H1 (cell line): ENCODE measurements around the gene NEK9. TPM values are rescaled to one million over a fixed set of nuclear protein-coding genes. Genes with fewer than 3 reads are reported as not detected.

ENCODE experiments used
- CTCF ChIA-PET: fragments of 300-600 bp; sonication (Branson Sonifier 250); formaldehyde crosslinking; loops from one replicate; lab custom pipeline; 2021; ENCODE audit not compliant: partially characterized antibody; lab: Charles Lee
- POLR2A ChIA-PET: fragments of 300-600 bp; sonication (Branson Sonifier 250); formaldehyde crosslinking; loops from one replicate; lab custom pipeline; 2021; ENCODE audit warnings: inconsistent platforms; ENCODE audit not compliant: partially characterized antibody; lab: Charles Lee
- DNase-seq, 2 experiments: peaks; one replicate each; pipeline versions ENCODE4 v3.0.0 to v3.0.0-alpha.2; 2010 to 2022; ENCODE audit warnings: low spot score in 2 of 2, low read depth in 1 of 2, mixed read lengths in 1 of 2
- FAIRE-seq: peaks from 2 replicates; lab custom pipeline; 2011; peaks lifted over from hg19 to GRCh38; lab: Jason Lieb, UNC
- H2AFZ ChIP-seq: 2 replicates; pipeline ENCODE4 v1.8.1; 2012; ENCODE audit warnings: low read length, inconsistent platforms
- H2AK5ac ChIP-seq: 2 replicates; pipeline ENCODE4 v1.6.1; 2013; ENCODE audit warnings: low read depth, low read length
- H2BK120ac ChIP-seq: replicated peaks from 2 replicates; pipeline ENCODE3; 2013; ENCODE audit warnings: low read depth, low read length, inconsistent platforms
- H2BK12ac ChIP-seq: 2 replicates; pipeline ENCODE4 v1.6.1; 2013; ENCODE audit warnings: low read depth, low read length
- H2BK15ac ChIP-seq: 2 replicates; pipeline ENCODE4 v1.6.1; 2013; ENCODE audit warnings: low read length
- H2BK20ac ChIP-seq: 2 replicates; pipeline ENCODE4 v1.6.1; 2013; ENCODE audit warnings: low read length
- H2BK5ac ChIP-seq: 2 replicates; pipeline ENCODE4 v1.6.1; 2013; ENCODE audit warnings: low read depth, low read length
- H3K14ac ChIP-seq: 2 replicates; pipeline ENCODE4 v1.6.1; 2013; ENCODE audit warnings: inconsistent platforms; ENCODE audit not compliant: insufficient read length
- H3K18ac ChIP-seq: 2 replicates; pipeline ENCODE4 v1.6.1; 2013; ENCODE audit warnings: low read length; ENCODE audit errors: extremely low read depth
- H3K23ac ChIP-seq: 2 replicates; pipeline ENCODE4 v1.6.1; 2013; ENCODE audit warnings: inconsistent platforms; ENCODE audit not compliant: insufficient read length
- H3K23me2 ChIP-seq: 2 replicates; pipeline ENCODE4 v1.6.1; 2013; ENCODE audit warnings: low read depth, low read length
- H3K27ac ChIP-seq: 2 replicates; pipeline ENCODE4 v1.6.1; 2011; ENCODE audit warnings: low read depth, low read length, inconsistent platforms
- H3K27me3 ChIP-seq, 4 experiments: replicated peaks in 1 of 4; 1 replicate in 1 of 4; 2 replicates in 3 of 4; pipeline versions ENCODE4 v1.6.1 to v1.8.1; 2011 to 2013; ENCODE audit warnings: low read length in 3 of 4, mild to moderate bottlenecking in 3 of 4, inconsistent platforms in 2 of 4, mixed read lengths in 2 of 4, moderate library complexity in 1 of 4; ENCODE audit not compliant: control insufficient read depth in 3 of 4, insufficient read depth in 3 of 4; ENCODE audit errors: extremely low read depth in 1 of 4
- H3K36me3 ChIP-seq, 4 experiments: 2 replicates each; pipeline versions ENCODE4 v1.6.1 to v1.8.1; 2011 to 2013; ENCODE audit warnings: mild to moderate bottlenecking in 4 of 4, low read length in 3 of 4, moderate library complexity in 2 of 4, control low read depth in 1 of 4, inconsistent platforms in 1 of 4; ENCODE audit not compliant: insufficient read depth in 4 of 4, control insufficient read depth in 2 of 4
- H3K4ac ChIP-seq: replicated peaks from 2 replicates; pipeline ENCODE3; 2013; ENCODE audit warnings: low read length, low read depth, mixed read lengths, inconsistent platforms; ENCODE audit not compliant: insufficient read length
- H3K4me1 ChIP-seq, 4 experiments: replicated peaks in 1 of 4; 1 replicate in 1 of 4; 2 replicates in 3 of 4; pipeline versions ENCODE4 v1.6.1 to v1.8.1; 2011 to 2013; ENCODE audit warnings: low read length in 3 of 4, inconsistent platforms in 2 of 4, mixed read lengths in 1 of 4; ENCODE audit not compliant: insufficient read depth in 4 of 4, control insufficient read depth in 3 of 4
- H3K4me2 ChIP-seq, 2 experiments: 2 replicates each; pipeline versions ENCODE4 v1.6.1 to v1.8.1; 2011 to 2013; ENCODE audit warnings: low read depth in 2 of 2, low read length in 2 of 2, control low read depth in 1 of 2, inconsistent platforms in 1 of 2, mild to moderate bottlenecking in 1 of 2; ENCODE audit not compliant: insufficient read depth in 1 of 2
- H3K4me3 ChIP-seq, 4 experiments: fragments of 200-600, 300-600 bp in 1 of 4; sonication (generic), shearing (Covaris generic), sonication (Bioruptor Twin) in 1 of 4; 2 replicates each; pipeline versions ENCODE4 v1.5.1 to v1.8.1; 2011 to 2016; ENCODE audit warnings: low read length in 4 of 4, low read depth in 3 of 4, control low read depth in 2 of 4, inconsistent platforms in 2 of 4, mild to moderate bottlenecking in 2 of 4, mixed read lengths in 1 of 4, moderate library complexity in 1 of 4; ENCODE audit not compliant: insufficient read depth in 2 of 4; ENCODE audit errors: extremely low read depth in 1 of 4
- H3K56ac ChIP-seq: replicated peaks from 2 replicates; pipeline ENCODE3; 2013; ENCODE audit warnings: low read depth, mild to moderate bottlenecking, mixed read lengths, low read length, inconsistent platforms; ENCODE audit not compliant: insufficient read length
- H3K79me1 ChIP-seq: 2 replicates; pipeline ENCODE4 v1.6.1; 2013; ENCODE audit warnings: low read depth, low read length, control low read depth
- H3K79me2 ChIP-seq, 2 experiments: 2 replicates each; pipeline versions ENCODE4 v1.6.1 to v1.8.1; 2012 to 2013; ENCODE audit warnings: low read length in 2 of 2, mild to moderate bottlenecking in 2 of 2, inconsistent platforms in 1 of 2; ENCODE audit not compliant: insufficient read depth in 2 of 2, control insufficient read depth in 1 of 2
- H3K9ac ChIP-seq, 4 experiments: replicated peaks in 1 of 4; 1 replicate in 1 of 4; 2 replicates in 3 of 4; pipeline versions ENCODE4 v1.6.1 to v1.8.1; 2011 to 2013; ENCODE audit warnings: low read depth in 3 of 4, low read length in 3 of 4, control low read depth in 2 of 4, mild to moderate bottlenecking in 2 of 4, moderate library complexity in 2 of 4, inconsistent platforms in 1 of 4; ENCODE audit errors: extremely low read depth in 1 of 4
- H3K9me3 ChIP-seq, 2 experiments: 2 replicates each; pipeline versions ENCODE4 v1.6.1 to v1.8.1; 2012 to 2013; ENCODE audit warnings: mild to moderate bottlenecking in 2 of 2, moderate library complexity in 2 of 2, control low read depth in 1 of 2, inconsistent platforms in 1 of 2, low read depth in 1 of 2, low read length in 1 of 2, mixed read lengths in 1 of 2; ENCODE audit not compliant: insufficient read depth in 2 of 2
- H4K20me1 ChIP-seq, 2 experiments: replicated peaks in 1 of 2; 2 replicates each; pipeline versions ENCODE3 to v1.8.1; 2011 to 2013; ENCODE audit warnings: inconsistent platforms in 2 of 2, low read length in 2 of 2, mild to moderate bottlenecking in 1 of 2; ENCODE audit not compliant: insufficient read depth in 2 of 2, control insufficient read depth in 1 of 2
- H4K5ac ChIP-seq: 2 replicates; pipeline ENCODE4 v1.6.1; 2013; ENCODE audit warnings: low read length, low read depth, mixed read lengths, inconsistent platforms; ENCODE audit not compliant: insufficient read length
- H4K8ac ChIP-seq: 2 replicates; pipeline ENCODE4 v1.8.0; 2013; ENCODE audit warnings: mild to moderate bottlenecking, moderate library complexity, low read length, inconsistent platforms; ENCODE audit not compliant: insufficient read depth; ENCODE audit errors: extremely low read depth
- H4K91ac ChIP-seq: replicated peaks from 2 replicates; pipeline ENCODE3; 2013; ENCODE audit warnings: low read length, mixed read lengths, inconsistent platforms; ENCODE audit not compliant: insufficient read length
- CBX8 ChIP-seq: fragments of 300-800, 300-1000 bp; sonication (generic); IDR thresholded peaks from 2 replicates; pipeline ENCODE4 v1.7.1; 2016; ENCODE audit warnings: low read depth, low read length, borderline replicate concordance
- CTBP2 ChIP-seq: IDR thresholded peaks from 2 replicates; pipeline ENCODE4 v1.7.0; 2011; ENCODE audit warnings: borderline replicate concordance, mild to moderate bottlenecking, moderate library complexity, mixed read lengths, low read length; ENCODE audit not compliant: insufficient read depth, insufficient read length
- GTF2F1 ChIP-seq: IDR thresholded peaks from 2 replicates; pipeline ENCODE4 v1.6.1; 2012; ENCODE audit warnings: low read depth, low read length, improper control_type of control experiment, borderline replicate concordance
- HDAC2 ChIP-seq, 2 experiments: fragments of 300-600 bp in 1 of 2; sonication (generic) in 1 of 2; IDR thresholded peaks; 2 replicates each; pipeline ENCODE4 v1.6.1; 2011 to 2012; ENCODE audit warnings: low read depth in 2 of 2, low read length in 2 of 2, mild to moderate bottlenecking in 2 of 2, moderate library complexity in 2 of 2, borderline replicate concordance in 1 of 2, inconsistent platforms in 1 of 2
- NANOG ChIP-seq: IDR thresholded peaks from 2 replicates; pipeline ENCODE4 v1.6.1; 2011; ENCODE audit warnings: low read length, low read depth, mild to moderate bottlenecking, inconsistent platforms; ENCODE audit not compliant: insufficient read depth, poor library complexity, severe bottlenecking
- POLR2AphosphoS5 ChIP-seq: IDR thresholded peaks from 2 replicates; pipeline ENCODE4 v1.6.1; 2011; ENCODE audit warnings: low read depth, low read length
- RNF2 ChIP-seq: fragments of 200-900, 300-1000 bp; sonication (generic); IDR thresholded peaks from 2 replicates; pipeline ENCODE4 v1.7.1; 2016; ENCODE audit warnings: borderline replicate concordance, low read depth, mild to moderate bottlenecking, antibody characterized with exemption, low read length; ENCODE audit not compliant: poor library complexity, severe bottlenecking; ENCODE audit errors: missing control alignments
- SIRT6 ChIP-seq: IDR thresholded peaks from one replicate; pipeline ENCODE4 v1.7.1; 2012; ENCODE audit warnings: low read length, inconsistent platforms
- TCF12 ChIP-seq: IDR thresholded peaks from 2 replicates; pipeline ENCODE4 v1.6.1; 2011; ENCODE audit warnings: low read depth, mild to moderate bottlenecking, low read length
- WGBS, 2 experiments: shearing (Covaris generic) in 1 of 2; methylation state at CpG; one replicate each; pipeline versions ENCODE4 v1.1.6 to v1.1.7; 2013 to 2015; ENCODE audit warnings: low lambda C conversion rate in 2 of 2, mixed read lengths in 2 of 2, inconsistent platforms in 1 of 2, low coverage in 1 of 2, missing lambda C conversion rate in 1 of 2; ENCODE audit not compliant: insufficient replicate concordance in 2 of 2, insufficient coverage in 1 of 2, insufficient read length in 1 of 2; ENCODE audit errors: extremely low coverage in 1 of 2, missing lambda C conversion rate in 1 of 2; 5-methylcytosine and 5-hydroxymethylcytosine counted together
- polyA plus RNA-seq, 7 experiments: library from polyadenylated mRNA; depleted of rRNA in 3 of 7; stranded (reverse) in 5 of 7; unstranded in 2 of 7; fragments of >200 nt in 5 of 7; fragments of 200-250 nt in 2 of 7; gene quantifications; 1 replicate in 5 of 7; 2 replicates in 1 of 7; 4 replicates in 1 of 7; pipeline versions ENCODE4 v1.2.1 to v1.2.3, GENCODE V29; 2011 to 2013; ENCODE audit warnings: missing spikeins in 2 of 7, mixed read lengths in 2 of 7
- total RNA-seq: library from RNA; stranded (reverse); fragmentation: NEBNext Ultra II Directional; extraction: Animal tissue kit (Norgen Biotek cat#: 25700); gene quantifications from 2 replicates; pipeline ENCODE4 v1.2.1, GENCODE V29; 2021
- TF ChIP-seq, protein P1 (sequence below), 3 experiments: IDR thresholded peaks; 1 replicate in 2 of 3; 2 replicates in 1 of 3; pipeline versions ENCODE4 v1.5.1 to v1.6.1; 2011; ENCODE audit warnings: low read length in 3 of 3, mild to moderate bottlenecking in 3 of 3, inconsistent platforms in 2 of 3, low read depth in 1 of 3, moderate library complexity in 1 of 3; ENCODE audit not compliant: insufficient read depth in 1 of 3; ENCODE audit errors: control extremely low read depth in 1 of 3

The NEK9 gene
- total and polyA plus RNA-seq, 2 of the 8 experiments (the other 6 are each of a cell fraction or from before 2014, with no cell fraction given): 16.0 to 43.6 TPM

DNA sequence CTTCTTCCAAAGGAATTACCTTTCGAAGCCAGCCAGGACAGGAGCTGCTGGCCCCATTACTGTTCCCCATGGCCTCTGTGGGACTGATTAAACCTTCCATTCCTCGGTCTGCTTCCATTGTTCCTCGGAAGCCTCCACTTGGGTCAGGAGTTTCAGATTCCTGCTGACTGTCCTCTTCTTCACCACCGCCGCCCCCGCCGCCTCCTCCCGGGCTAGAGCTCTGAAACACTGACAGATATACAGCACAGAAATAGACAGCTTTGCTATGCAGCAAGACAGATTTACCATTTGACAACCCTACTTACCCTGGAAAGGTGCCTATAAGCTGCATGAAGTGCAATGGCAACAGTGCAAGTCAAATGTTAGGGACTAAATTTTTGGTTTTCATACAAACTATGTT is 35.6 kb downstream of the NEK9 start:
- no peak overlapping the region for H2AFZ ChIP-seq
- no peak overlapping the region for H3K18ac ChIP-seq
- no peak overlapping the region for H3K23ac ChIP-seq
- H3K4me3 ChIP-seq: no peak overlapping the region
- no peak overlapping the region for H3K9ac ChIP-seq
- H2BK15ac ChIP-seq: no peak overlapping the region
- no peak for FAIRE-seq
- H3K27me3 ChIP-seq: no peaks in the 10 kb centered on the region
- no peak overlapping the region for H2BK20ac ChIP-seq
- ChIA-PET POLR2A (no interaction called here), CTCF (interaction anchor here (0.9 to 10.6 kb wide), 5 partner anchors 31 to 182 kb away, joined by 3 to 98 read pairs (median 3); no protein-coding TSS in a partner anchor)
- no peak overlapping the region for H3K27ac ChIP-seq
- H3K4ac ChIP-seq: no peak overlapping the region
- no peak overlapping the region for H2BK12ac ChIP-seq
- WGBS, 2 experiments: 97% methylated on average over 8 of the region's 8 CpGs; no CpG with 5 or more reads in 1 of the 2 experiments
- no peak overlapping the region for H3K4me2 ChIP-seq
- no peak overlapping the region for H3K56ac ChIP-seq
- H2BK120ac ChIP-seq: no peak overlapping the region
- no peaks in the 10 kb centered on the region for H3K9me3 ChIP-seq
- H3K14ac ChIP-seq: no peak overlapping the region
- no peak overlapping the region for H2BK5ac ChIP-seq
- no peaks in the 10 kb centered on the region for H4K20me1 ChIP-seq
- no peak overlapping the region for H4K91ac ChIP-seq
- no peak overlapping the region for H4K8ac ChIP-seq
- no peaks in the 10 kb centered on the region for H3K23me2 ChIP-seq
- H3K79me2 ChIP-seq: no peaks in the 10 kb centered on the region
- H4K5ac ChIP-seq: no peak overlapping the region
- DNase-seq: no peak
- H3K79me1 ChIP-seq: no peaks in the 10 kb centered on the region
- peaks cover 4 to 50% (median 27%) of the 10 kb centered on the region in 4 experiments for H3K36me3 ChIP-seq
- H2AK5ac ChIP-seq: no peak overlapping the region
- H3K4me1 ChIP-seq: no peaks in the 10 kb centered on the region; a peak in 2 of 7 replicates
- TF ChIP-seq TCF12 (no peak), SIRT6 (no peak), CTBP2 (no peak), RNF2 (no peak), HDAC2 (IDR thresholded peaks at IDR 0.05; ENCODE audit: borderline replicate concordance in 1 of 2, low read depth in 2 of 2, low read length in 2 of 2) (no peak), POLR2AphosphoS5 (no peak), NANOG (no peak), GTF2F1 (no peak), CBX8 (no peak)
- TF ChIP-seq, protein P1, sequence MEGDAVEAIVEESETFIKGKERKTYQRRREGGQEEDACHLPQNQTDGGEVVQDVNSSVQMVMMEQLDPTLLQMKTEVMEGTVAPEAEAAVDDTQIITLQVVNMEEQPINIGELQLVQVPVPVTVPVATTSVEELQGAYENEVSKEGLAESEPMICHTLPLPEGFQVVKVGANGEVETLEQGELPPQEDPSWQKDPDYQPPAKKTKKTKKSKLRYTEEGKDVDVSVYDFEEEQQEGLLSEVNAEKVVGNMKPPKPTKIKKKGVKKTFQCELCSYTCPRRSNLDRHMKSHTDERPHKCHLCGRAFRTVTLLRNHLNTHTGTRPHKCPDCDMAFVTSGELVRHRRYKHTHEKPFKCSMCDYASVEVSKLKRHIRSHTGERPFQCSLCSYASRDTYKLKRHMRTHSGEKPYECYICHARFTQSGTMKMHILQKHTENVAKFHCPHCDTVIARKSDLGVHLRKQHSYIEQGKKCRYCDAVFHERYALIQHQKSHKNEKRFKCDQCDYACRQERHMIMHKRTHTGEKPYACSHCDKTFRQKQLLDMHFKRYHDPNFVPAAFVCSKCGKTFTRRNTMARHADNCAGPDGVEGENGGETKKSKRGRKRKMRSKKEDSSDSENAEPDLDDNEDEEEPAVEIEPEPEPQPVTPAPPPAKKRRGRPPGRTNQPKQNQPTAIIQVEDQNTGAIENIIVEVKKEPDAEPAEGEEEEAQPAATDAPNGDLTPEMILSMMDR (IDR thresholded peaks at IDR 0.05; ENCODE audit: control extremely low read depth in 1 of 3, insufficient read depth in 1 of 3, low read depth in 1 of 3, low read length in 3 of 3): no peak
